K562 (cell line): Measurements from ENCODE around the gene SNRNP200. TPM values are rescaled to one million over a fixed set of nuclear protein-coding genes. Genes with fewer than 3 reads are reported as not detected.

Experiments
- ATAC-seq: fragments of 200-7000 bp; cut with Tn5 transposase; 3 replicates; pipeline ENCODE4 v1.9.1; 2020; ENCODE audit warnings: moderate library complexity
- BruUV-seq: library from RNA; stranded (reverse); fragments of 400-500 nt; replicated peaks from 2 replicates; lab custom pipeline; 2021; lab: Mats Ljungman, UMichigan
- CTCF ChIA-PET: fragments of 300-600 bp; formaldehyde crosslinking; extraction: SDS; loops from one replicate; lab custom pipeline; 2021; ENCODE audit warnings: low intra/inter-chr PET ratio; lab: Yijun Ruan, JAX
- POLR2A ChIA-PET: fragments of 300-600, 350-650 bp; sonication (Branson Sonifier 250); formaldehyde crosslinking; extraction: SDS; loops from one replicate; lab custom pipeline; 2021; ENCODE audit warnings: antibody characterized with exemption, inconsistent platforms; lab: Yijun Ruan, JAX
- DNase-seq, 4 experiments: peaks; one replicate each; pipeline versions ENCODE4 v3.0.0 to v3.0.0-alpha.2; 2011 to 2018; ENCODE audit warnings: low spot score in 3 of 4, mixed read lengths in 3 of 4; ENCODE audit errors: extremely low read depth in 1 of 4
- FAIRE-seq: peaks from 2 replicates; lab custom pipeline; 2011; peaks lifted over from hg19 to GRCh38; lab: Jason Lieb, UNC
- H2AFZ ChIP-seq: 2 replicates; pipeline ENCODE4 v1.6.0; 2011; ENCODE audit warnings: low read depth, low read length, control low read depth, inconsistent platforms
- H3K27ac ChIP-seq: fragments of 200-600 bp; 3 replicates; pipeline ENCODE4 v1.8.0; 2011; ENCODE audit warnings: low read depth, mild to moderate bottlenecking, control low read depth, inconsistent platforms, low read length, moderate library complexity, mixed read lengths; ENCODE audit errors: extremely low read depth
- H3K27me3 ChIP-seq, 2 experiments: fragments of 300-600 bp in 1 of 2; 2 replicates in 1 of 2; 3 replicates in 1 of 2; pipeline versions ENCODE4 v1.6.0 to v1.8.0; 2011; ENCODE audit warnings: inconsistent platforms in 2 of 2, low read length in 2 of 2, mild to moderate bottlenecking in 1 of 2, mixed read lengths in 1 of 2, moderate library complexity in 1 of 2; ENCODE audit not compliant: control insufficient read depth in 2 of 2, insufficient read depth in 2 of 2
- H3K36me3 ChIP-seq: fragments of 300-600 bp; 3 replicates; pipeline ENCODE4 v1.8.0; 2011; ENCODE audit warnings: mild to moderate bottlenecking, low read length, inconsistent platforms; ENCODE audit not compliant: control insufficient read depth, insufficient read depth
- H3K4me1 ChIP-seq, 2 experiments: fragments of 200-600 bp in 1 of 2; replicated peaks in 1 of 2; 2 replicates in 1 of 2; 3 replicates in 1 of 2; pipeline versions ENCODE4 v1.5.1 to v1.8.0; 2011; ENCODE audit warnings: inconsistent platforms in 2 of 2, low read length in 2 of 2, mild to moderate bottlenecking in 1 of 2, mixed read lengths in 1 of 2, moderate library complexity in 1 of 2; ENCODE audit not compliant: control insufficient read depth in 2 of 2, insufficient read depth in 2 of 2
- H3K4me2 ChIP-seq: 2 replicates; pipeline ENCODE4 v1.6.1; 2011; ENCODE audit warnings: low read length, control low read depth, inconsistent platforms, mixed read lengths; ENCODE audit not compliant: insufficient read depth
- H3K4me3 ChIP-seq: fragments of 200-600 bp; sonication (generic), shearing (Covaris generic); 2 replicates; pipeline ENCODE4 v1.5.1; 2016; ENCODE audit warnings: control low read depth, inconsistent platforms
- H3K79me2 ChIP-seq: fragments of 200-600 bp; 3 replicates; pipeline ENCODE4 v1.8.0; 2011; ENCODE audit warnings: low read length, inconsistent platforms; ENCODE audit not compliant: control insufficient read depth, insufficient read depth
- H3K9ac ChIP-seq, 2 experiments: 2 replicates each; pipeline versions ENCODE4 v1.6.0 to v1.6.1; 2011; ENCODE audit warnings: low read depth in 2 of 2, low read length in 2 of 2, control low read depth in 1 of 2, inconsistent platforms in 1 of 2, mild to moderate bottlenecking in 1 of 2, mixed read lengths in 1 of 2; ENCODE audit not compliant: insufficient read depth in 1 of 2
- H3K9me1 ChIP-seq: one replicate; pipeline ENCODE4 v1.6.0; 2011; ENCODE audit warnings: inconsistent platforms, mild to moderate bottlenecking, low read length, moderate library complexity; ENCODE audit not compliant: control insufficient read depth, insufficient read depth
- H3K9me3 ChIP-seq: replicated peaks from 2 replicates; pipeline ENCODE4 v1.5.1; 2011; ENCODE audit warnings: low read depth, low read length, inconsistent platforms; ENCODE audit not compliant: control insufficient read depth, insufficient read depth
- H4K20me1 ChIP-seq: replicated peaks from 2 replicates; pipeline ENCODE4 v1.6.1; 2011; ENCODE audit warnings: low read length, inconsistent platforms, mixed read lengths; ENCODE audit not compliant: control insufficient read depth, insufficient read depth
- CTCF ChIP-seq, 3 experiments: IDR thresholded peaks in 2 of 3; conservative IDR thresholded peaks in 1 of 3; 2 replicates each; pipeline ENCODE4 v1.5.1; 2011 to 2012; ENCODE audit warnings: low read length in 3 of 3, mild to moderate bottlenecking in 3 of 3, control low read depth in 2 of 3, improper control_type of control experiment in 1 of 3, inconsistent platforms in 1 of 3, low read depth in 1 of 3, mixed read lengths in 1 of 3, moderate library complexity in 1 of 3; ENCODE audit not compliant: insufficient read depth in 2 of 3
- GABPA ChIP-seq: fragments of 200-800 bp; sonication (Bioruptor generic); conservative IDR thresholded peaks from 2 replicates; pipeline ENCODE4 v1.6.1; 2016; ENCODE audit warnings: low read depth, missing genetic modification characterization, missing compliant biosample characterization
- GABPB1 ChIP-seq: sonication (generic); formaldehyde crosslinking; IDR thresholded peaks from 2 replicates; pipeline ENCODE4 v1.8.0; 2022; ENCODE audit warnings: mild to moderate bottlenecking, missing genetic modification reagents
- HNRNPK ChIP-seq: fragments of 200-400 bp; formaldehyde crosslinking; IDR thresholded peaks from one replicate; pipeline ENCODE4 v1.6.1; 2018; ENCODE audit warnings: mild to moderate bottlenecking, low read depth, low read length; ENCODE audit not compliant: poor library complexity, severe bottlenecking
- RHOXF2B ChIP-seq: fragments of 250-450 bp; sonication (Bioruptor Pico); conservative IDR thresholded peaks from 2 replicates; pipeline ENCODE4 v1.5.1; 2021
- ZNF12 ChIP-seq: sonication (generic); formaldehyde crosslinking; IDR thresholded peaks from 2 replicates; pipeline ENCODE4 v1.4.0; 2020; ENCODE audit warnings: mild to moderate bottlenecking, missing genetic modification reagents
- WGBS: fragments of 100-300 bp; shearing (Covaris generic); methylation state at CpG from one replicate; pipeline ENCODE4 v1.1.6; 2016; ENCODE audit warnings: low coverage, mixed read lengths; ENCODE audit not compliant: insufficient coverage; ENCODE audit errors: missing lambda C conversion rate; 5-methylcytosine and 5-hydroxymethylcytosine counted together
- in situ Hi-C: fragments of 300-500 bp; cut with MboI; formaldehyde crosslinking; loops from 4 replicates; pipeline ENCODE4 v1.15.0; 2018; ENCODE audit warnings: inconsistent platforms, mixed read lengths
- intact Hi-C: fragments of 100-400 bp; cut with micrococcal nuclease; formaldehyde crosslinking; loops from 2 replicates; pipeline ENCODE4 v1.14.2; 2022
- polyA plus RNA-seq, 8 experiments: library from polyadenylated mRNA; depleted of rRNA in 4 of 8; stranded (reverse) in 5 of 8; unstranded in 3 of 8; fragments of >200 nt; fragmentation: Nextera tagmentation in 2 of 8; fragmentation: Illumina TruSeq in 1 of 8; extraction: Ambion mirVana in 2 of 8; extraction: Trizol in 1 of 8; gene quantifications; 2 replicates each; pipeline versions ENCODE4 v1.2.1 to v1.2.3, GENCODE V29; 2011 to 2014; ENCODE audit warnings: inconsistent platforms in 1 of 8, missing spikeins in 1 of 8
- total RNA-seq, 7 experiments: library from RNA; depleted of rRNA in 6 of 7; stranded (reverse); fragments of >200 nt in 6 of 7; fragmentation: Illumina TruSeq in 2 of 7; extraction: Trizol in 2 of 7; gene quantifications; 2 replicates each; pipeline versions ENCODE4 v1.2.1 to v1.2.3, GENCODE V29; 2011 to 2021; ENCODE audit warnings: low replicate concordance in 1 of 7

SNRNP200 gene
- total and polyA plus RNA-seq, 9 of the 15 experiments (the other 6 are each of a cell fraction or from before 2014, with no cell fraction given): 76.1 to 231 (median 155) TPM

- POLR2A ChIA-PET: interaction anchor here (0.6 to 3.5 kb wide), 5 partner anchors 10 to 18 kb away, joined by 3 to 14 read pairs (median 5); no protein-coding TSS in a partner anchor
- WGBS: 43% methylated on average over 5 of the region's 5 CpGs
- FAIRE-seq: no peak
Observed at GRCh38 chr2:96241900-96242611, 63.3 kb downstream of the SNRNP200 start.

GRCh38 chr2:96241227-96241626 is 64.1 kb downstream of the SNRNP200 start:
- H3K36me3 ChIP-seq: no peaks in the 10 kb centered on the region; the same call in 2 of the 3 replicates
- ATAC-seq (peak; percentile 38; the same call in 2 of the 3 replicates), DNase-seq (no peak)
- no peaks in the 10 kb centered on the region for H3K9me3 ChIP-seq
- POLR2A ChIA-PET: interaction anchor here (0.6 to 3.5 kb wide), 5 partner anchors 9 to 18 kb away, joined by 3 to 14 read pairs (median 5); no protein-coding TSS in a partner anchor
- no peak overlapping the region for H3K9ac ChIP-seq
- no peak overlapping the region for H3K4me3 ChIP-seq
- H3K9me1 ChIP-seq: peaks cover 3% of the 10 kb centered on the region
- H3K27ac ChIP-seq: no peak overlapping the region
- no peaks in the 10 kb centered on the region for H3K27me3 ChIP-seq
- peaks cover 4 to 10% of the 10 kb centered on the region in 2 experiments; a peak in 3 of 5 replicates for H3K4me1 ChIP-seq
- WGBS: 43% methylated on average over 2 of the region's 2 CpGs
- no peak overlapping the region for H3K4me2 ChIP-seq
- intact Hi-C loops: no loop called here
- CTCF ChIA-PET: no interaction called here
- no peaks in the 10 kb centered on the region for H4K20me1 ChIP-seq
- TF ChIP-seq CTCF (IDR thresholded peaks at IDR 0.05 in 2 of 3, conservative IDR thresholded peaks at IDR 0.05 in 1 of 3; ENCODE audit: insufficient read depth in 2 of 3, low read depth in 1 of 3, low read length in 3 of 3): 0 out of 6 replicates have a peak, but pooled peaks of 1 of the 3 experiments have one; percentile 16
- no peak for TF ChIP-seq GABPB1 (CRISPR knock-in tag)
- TF ChIP-seq, all 486 proteins: peak for 1
- BruUV-seq: no TSS peak
- H2AFZ ChIP-seq: no peak overlapping the region
- in situ Hi-C loops: no loop called here
- no peaks in the 10 kb centered on the region for H3K79me2 ChIP-seq
- no peak for FAIRE-seq

More at GRCh38 chr2:96241900-96242611, 63.3 kb downstream of the SNRNP200 start:
- Histone ChIP-seq H3K27ac (no peak overlapping the region), H3K79me2 (no peaks in the 10 kb centered on the region), H3K9me3 (no peaks in the 10 kb centered on the region), H2AFZ (no peak overlapping the region), H3K9me1 (peaks cover under 1% of the 10 kb centered on the region), H3K36me3 (no peaks in the 10 kb centered on the region; the same call in 2 of the 3 replicates), H3K4me1 (peaks cover 5 to 18% of the 10 kb centered on the region in 2 experiments; a peak in 4 of 5 replicates), H3K9ac (no peak overlapping the region), H3K4me2 (no peak overlapping the region), H3K27me3 (no peaks in the 10 kb centered on the region), H4K20me1 (no peaks in the 10 kb centered on the region), H3K4me3 (no peak overlapping the region)
- BruUV-seq: no TSS peak
- TF ChIP-seq ZNF12 (no peak), GABPA (peak; percentile 42; the same call in 1 of the 2 replicates), HNRNPK (no peak), RHOXF2B (CRISPR knock-in tag) (no peak)
- DNase-seq (no peak), ATAC-seq (no peak)
- in situ Hi-C loops: no loop called here
- intact Hi-C loops: no loop called here
- CTCF ChIA-PET: no interaction called here
